ENCODE measurements around the gene SLC17A7. TPM values are rescaled to one million over a fixed set of nuclear protein-coding genes. Genes with fewer than 3 reads are reported as not detected.

The SLC17A7 gene
- total and polyA plus RNA-seq, 2 of the 4 experiments (the other 2 are of a cell fraction), result 0.03 TPM; not detected in 1

DNA sequence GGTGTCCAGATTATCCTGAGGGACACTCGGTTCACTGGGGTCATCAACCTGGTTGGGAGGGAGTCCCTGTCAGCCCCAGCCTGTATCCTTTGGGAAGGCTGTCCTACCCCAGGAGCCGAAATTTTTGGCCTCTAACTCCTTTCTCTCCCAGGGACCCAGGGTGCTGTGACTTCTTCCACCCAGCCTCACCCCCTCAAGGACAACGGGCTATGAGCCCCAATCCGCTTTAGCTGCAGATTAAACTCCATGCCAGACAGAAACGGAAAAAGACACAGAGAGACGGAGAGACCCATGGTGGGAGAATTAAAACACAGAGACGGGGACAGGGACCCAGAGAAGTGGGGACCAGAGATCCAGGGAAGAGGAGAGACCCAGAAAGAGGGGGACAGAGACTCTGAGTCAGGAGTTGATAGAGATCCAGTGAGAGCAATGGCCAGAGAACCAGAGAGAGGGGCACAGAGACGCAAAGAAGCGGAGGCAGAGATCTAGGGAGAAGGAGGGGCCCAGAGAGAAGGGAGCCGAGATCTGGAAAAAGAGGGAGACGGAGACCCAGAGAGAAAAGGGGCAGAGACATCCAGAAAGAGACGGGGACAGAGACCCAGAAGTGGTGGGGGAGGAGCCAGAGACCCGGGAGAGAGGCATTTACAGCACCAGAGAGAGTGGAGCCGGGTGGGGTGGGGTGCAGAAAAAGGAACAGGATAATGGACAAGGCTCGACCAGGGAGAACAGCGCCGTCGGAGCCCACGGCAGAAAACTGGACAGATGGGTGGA, 703 bp downstream of the SLC17A7 start (continued):
- TF ChIP-seq, protein P1, sequence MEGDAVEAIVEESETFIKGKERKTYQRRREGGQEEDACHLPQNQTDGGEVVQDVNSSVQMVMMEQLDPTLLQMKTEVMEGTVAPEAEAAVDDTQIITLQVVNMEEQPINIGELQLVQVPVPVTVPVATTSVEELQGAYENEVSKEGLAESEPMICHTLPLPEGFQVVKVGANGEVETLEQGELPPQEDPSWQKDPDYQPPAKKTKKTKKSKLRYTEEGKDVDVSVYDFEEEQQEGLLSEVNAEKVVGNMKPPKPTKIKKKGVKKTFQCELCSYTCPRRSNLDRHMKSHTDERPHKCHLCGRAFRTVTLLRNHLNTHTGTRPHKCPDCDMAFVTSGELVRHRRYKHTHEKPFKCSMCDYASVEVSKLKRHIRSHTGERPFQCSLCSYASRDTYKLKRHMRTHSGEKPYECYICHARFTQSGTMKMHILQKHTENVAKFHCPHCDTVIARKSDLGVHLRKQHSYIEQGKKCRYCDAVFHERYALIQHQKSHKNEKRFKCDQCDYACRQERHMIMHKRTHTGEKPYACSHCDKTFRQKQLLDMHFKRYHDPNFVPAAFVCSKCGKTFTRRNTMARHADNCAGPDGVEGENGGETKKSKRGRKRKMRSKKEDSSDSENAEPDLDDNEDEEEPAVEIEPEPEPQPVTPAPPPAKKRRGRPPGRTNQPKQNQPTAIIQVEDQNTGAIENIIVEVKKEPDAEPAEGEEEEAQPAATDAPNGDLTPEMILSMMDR (conservative IDR thresholded peaks at IDR 0.05; ENCODE audit: low read depth, low read length), result no peak

DNA sequence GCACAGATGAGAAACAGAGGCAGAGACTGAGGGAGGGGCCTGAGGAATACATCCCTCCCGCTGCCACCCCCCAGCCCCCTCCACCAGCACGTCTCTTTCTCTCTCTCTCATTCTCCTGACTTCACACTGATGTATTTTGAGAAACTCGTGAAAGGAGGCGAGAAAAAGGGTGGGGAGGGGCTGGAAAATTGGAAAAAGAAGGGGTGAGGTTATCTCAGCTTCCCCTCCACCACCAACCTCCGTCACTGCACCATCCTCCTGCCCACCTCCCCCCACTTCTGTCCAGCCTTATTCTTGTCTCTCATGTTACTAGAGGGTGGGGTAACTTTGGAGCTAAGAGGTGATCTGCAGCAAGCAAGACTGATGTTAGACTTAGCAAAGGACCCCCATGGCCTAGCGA, 1.5 kb downstream of the SLC17A7 start:
- in situ Hi-C loops (cut with MboI; ENCODE audit: low sequenced_read_pairs), result loop anchor here (10.0 kb wide), 2 partner anchors 45 to 175 kb away; no protein-coding TSS in a partner anchor
- Histone ChIP-seq H3K9me3 (ENCODE audit: control insufficient read depth, insufficient read depth, low read length) (peaks cover 3% of the 10 kb centered on the region), H2AK9ac (replicated peaks; ENCODE audit: low read depth, low read length, poor library complexity) (no peak overlapping the region), H3K4me3 (ENCODE audit: insufficient read depth, low read depth, low read length) (no peak overlapping the region), H3K9me1 (ENCODE audit: insufficient read depth, low read length) (peaks cover 3% of the 10 kb centered on the region; the same call in 1 of the 2 replicates), H3K23ac (ENCODE audit: low read depth, low read length) (0 out of 2 replicates have a peak overlapping the region, but pooled peaks have one; percentile 4), H4K5ac (ENCODE audit: low read depth, low read length) (no peak overlapping the region), H3K4ac (ENCODE audit: low read depth, low read length) (no peak overlapping the region), H3K27ac (ENCODE audit: insufficient read depth, low read length) (no peak overlapping the region), H2BK120ac (ENCODE audit: low read depth, low read length) (no peak overlapping the region), H2BK15ac (ENCODE audit: low read depth, low read length) (no peak overlapping the region), H4K91ac (ENCODE audit: insufficient read depth, low read depth, low read length) (no peak overlapping the region), H2AFZ (replicated peaks; ENCODE audit: low read length, poor library complexity) (peak overlapping the region; percentile 60), H2BK20ac (ENCODE audit: low read depth, low read length) (no peak overlapping the region), H4K20me1 (ENCODE audit: insufficient read depth, low read length) (peaks cover 3% of the 10 kb centered on the region; the same call in 1 of the 2 replicates), H2AK5ac (ENCODE audit: low read depth, low read length) (no peak overlapping the region), H3K14ac (replicated peaks; ENCODE audit: low read depth, low read length) (no peak overlapping the region), H3K18ac (ENCODE audit: low read depth, low read length) (no peak overlapping the region), H3K4me2 (ENCODE audit: low read depth, low read length) (no peak overlapping the region), H3K56ac (ENCODE audit: extremely low read depth, insufficient read depth, low read length) (no peak overlapping the region), H3K79me1 (ENCODE audit: low read depth in 1 of 2, low read length in 2 of 2) (no peaks in the 10 kb centered on the region), H4K8ac (ENCODE audit: low read depth in 2 of 2, low read length in 2 of 2) (no peak overlapping the region), H3K9ac (ENCODE audit: low read depth, low read length) (no peak overlapping the region), H3K4me1 (ENCODE audit: control insufficient read depth, insufficient read depth, low read length) (no peaks in the 10 kb centered on the region), H2BK5ac (ENCODE audit: low read depth, low read length, poor library complexity, severe bottlenecking) (no peak overlapping the region), H3K27me3 (ENCODE audit: control insufficient read depth, insufficient read depth, low read length) (peaks cover 74% of the 10 kb centered on the region), H3K36me3 (ENCODE audit: control insufficient read depth, insufficient read depth, low read length) (no peaks in the 10 kb centered on the region)
- ATAC-seq (ENCODE audit: low read depth), result no peak
- WGBS, 2 experiments (ENCODE audit: extremely low coverage in 2 of 2, insufficient read length in 1 of 2), result no CpG with 5 or more reads among the region's 6 CpGs
- CTCF ChIA-PET, result no interaction called here
- BruUV-seq (replicated peaks), result no TSS peak
- dilution Hi-C loops (cut with HindIII; ENCODE audit: low sequenced_read_pairs, unreplicated experiment), result no loop called here
- POLR2A ChIA-PET (ENCODE audit: unreplicated experiment), result no interaction called here
- intact Hi-C loops (cut with micrococcal nuclease), result no loop called here
- no peak for DNase-seq
- no peak for TF ChIP-seq MXI1 (IDR thresholded peaks at IDR 0.05; ENCODE audit: borderline replicate concordance, low read depth, low read length)
- TF ChIP-seq MAFK (IDR thresholded peaks at IDR 0.05; ENCODE audit: low read depth, low read length), result no peak
- TF ChIP-seq SMC3 (IDR thresholded peaks at IDR 0.05; ENCODE audit: low read depth, low read length), result no peak
- TF ChIP-seq FOS (IDR thresholded peaks at IDR 0.05; ENCODE audit: low read depth, low read length), result no peak
- TF ChIP-seq BHLHE40 (IDR thresholded peaks at IDR 0.05; ENCODE audit: low read depth, low read length), result no peak
- TF ChIP-seq, protein P2, sequence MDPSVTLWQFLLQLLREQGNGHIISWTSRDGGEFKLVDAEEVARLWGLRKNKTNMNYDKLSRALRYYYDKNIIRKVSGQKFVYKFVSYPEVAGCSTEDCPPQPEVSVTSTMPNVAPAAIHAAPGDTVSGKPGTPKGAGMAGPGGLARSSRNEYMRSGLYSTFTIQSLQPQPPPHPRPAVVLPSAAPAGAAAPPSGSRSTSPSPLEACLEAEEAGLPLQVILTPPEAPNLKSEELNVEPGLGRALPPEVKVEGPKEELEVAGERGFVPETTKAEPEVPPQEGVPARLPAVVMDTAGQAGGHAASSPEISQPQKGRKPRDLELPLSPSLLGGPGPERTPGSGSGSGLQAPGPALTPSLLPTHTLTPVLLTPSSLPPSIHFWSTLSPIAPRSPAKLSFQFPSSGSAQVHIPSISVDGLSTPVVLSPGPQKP (IDR thresholded peaks at IDR 0.05; ENCODE audit: borderline replicate concordance, low read depth, low read length), result no peak
- no peak for TF ChIP-seq NFE2L2 (IDR thresholded peaks at IDR 0.05; ENCODE audit: low read depth, low read length)
- TF ChIP-seq MAZ (IDR thresholded peaks at IDR 0.05; ENCODE audit: borderline replicate concordance, low read depth, low read length), result no peak
- TF ChIP-seq, protein P3, sequence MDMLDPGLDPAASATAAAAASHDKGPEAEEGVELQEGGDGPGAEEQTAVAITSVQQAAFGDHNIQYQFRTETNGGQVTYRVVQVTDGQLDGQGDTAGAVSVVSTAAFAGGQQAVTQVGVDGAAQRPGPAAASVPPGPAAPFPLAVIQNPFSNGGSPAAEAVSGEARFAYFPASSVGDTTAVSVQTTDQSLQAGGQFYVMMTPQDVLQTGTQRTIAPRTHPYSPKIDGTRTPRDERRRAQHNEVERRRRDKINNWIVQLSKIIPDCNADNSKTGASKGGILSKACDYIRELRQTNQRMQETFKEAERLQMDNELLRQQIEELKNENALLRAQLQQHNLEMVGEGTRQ (IDR thresholded peaks at IDR 0.05; ENCODE audit: low read depth, low read length), result no peak
- TF ChIP-seq RAD21 (IDR thresholded peaks at IDR 0.05; ENCODE audit: low read length), result no peak

Data from IMR-90 (cell line).